Fibroblast of gingiva (primary cell): ENCODE results near the gene SRMS.
A peak's percentile ranks its signal among the peaks of the same experiment; 100 is the strongest.

Source experiments
- DNase-seq: peaks from one replicate; pipeline ENCODE4 v3.0.0-alpha.2; 2011; ENCODE audit warnings: low read depth

The SRMS gene

DNA sequence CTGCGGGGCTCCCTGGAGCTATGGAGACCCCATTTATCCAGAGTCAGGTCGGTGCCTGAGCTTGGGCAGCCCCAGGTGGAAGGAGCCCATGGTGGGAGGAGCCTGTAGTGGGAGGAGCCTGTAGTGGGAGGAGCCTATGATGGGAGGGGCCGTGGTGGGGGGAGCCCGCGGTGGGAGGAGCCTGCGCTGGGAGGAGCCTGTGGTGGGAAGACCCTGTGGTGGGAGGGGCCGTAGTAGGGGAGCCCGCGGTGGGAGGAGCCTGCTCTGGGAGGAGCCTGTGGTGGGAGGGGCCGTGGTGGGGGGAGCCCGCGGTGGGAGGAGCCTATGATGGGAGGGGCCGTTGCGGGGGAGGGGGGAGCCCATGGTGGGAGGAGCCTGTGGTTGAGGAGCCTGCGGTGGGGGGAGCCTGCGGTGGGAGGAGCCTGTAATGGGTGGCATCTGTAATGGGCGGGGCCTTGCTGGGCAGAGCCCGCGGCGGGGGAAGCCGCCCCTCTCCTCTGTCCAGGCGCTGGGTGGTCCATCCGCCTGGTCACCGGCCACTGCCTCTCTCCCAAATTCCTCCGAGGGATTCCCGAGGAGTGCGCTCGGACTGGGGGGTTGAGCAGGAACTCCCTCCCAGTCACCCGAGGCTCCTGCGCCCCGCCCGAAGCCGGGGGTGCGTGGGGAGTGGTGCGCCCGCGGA lies 5.8 kb upstream of the SRMS start:
- peak; percentile 80 for DNase-seq

DNA sequence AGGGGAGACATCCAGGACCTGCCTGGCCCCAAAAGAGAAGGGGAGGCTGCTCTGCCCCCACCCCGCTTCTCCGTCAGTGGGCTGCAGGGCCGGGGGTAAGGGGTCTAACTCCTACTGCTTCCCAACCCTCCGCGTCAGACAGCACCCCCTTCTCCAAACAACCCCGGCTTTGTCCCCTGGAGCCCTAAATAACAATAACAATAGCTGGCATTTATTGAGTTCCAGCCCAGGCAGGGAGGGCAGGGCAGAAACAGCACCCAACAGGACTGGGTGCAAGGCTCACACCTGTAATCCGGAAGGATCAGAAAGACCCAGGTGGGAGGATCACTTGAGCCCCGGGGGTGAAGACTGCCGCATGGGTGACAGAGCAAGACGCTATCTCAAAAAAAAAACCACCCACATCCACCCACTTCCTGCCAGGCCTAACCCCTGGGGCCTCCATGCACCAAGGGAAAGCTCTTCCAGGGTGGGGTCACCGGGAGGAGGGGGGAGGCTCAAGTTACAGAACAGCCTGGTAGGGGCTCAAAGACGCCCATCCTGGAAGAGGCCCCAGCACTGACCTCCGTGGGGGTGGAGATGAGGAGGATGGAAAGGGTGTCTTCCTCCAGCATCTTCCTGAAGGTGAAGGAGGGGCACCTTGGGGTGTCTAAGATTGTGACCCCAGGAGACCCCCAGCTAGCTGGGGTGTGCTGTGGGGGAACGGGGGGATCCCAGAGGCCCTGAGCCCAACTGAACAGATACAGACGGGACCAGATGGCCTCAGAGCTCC lies 5.1 kb upstream of the SRMS start:
- DNase-seq: no peak

DNA sequence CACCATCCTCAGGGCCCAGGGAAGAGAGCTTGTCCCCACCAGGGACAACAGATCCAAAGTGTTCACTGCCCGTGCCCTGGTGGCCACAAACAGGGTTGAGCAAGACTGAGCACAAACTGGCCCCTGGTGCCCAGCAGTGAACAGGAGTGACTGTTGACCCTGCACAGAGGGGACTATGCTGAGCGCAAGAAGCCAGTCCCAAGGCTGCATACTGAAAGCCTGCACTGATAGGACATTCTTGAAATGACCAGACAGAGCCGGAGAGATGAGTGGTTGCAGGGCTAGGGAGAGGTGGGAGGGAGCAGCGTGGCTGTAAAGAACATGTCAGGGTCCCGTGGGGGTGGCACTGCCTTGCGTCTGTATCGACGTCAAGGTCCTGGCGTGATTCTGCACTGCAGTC lies 3.5 kb upstream of the SRMS start:
- DNase-seq: peak; percentile 18

DNA sequence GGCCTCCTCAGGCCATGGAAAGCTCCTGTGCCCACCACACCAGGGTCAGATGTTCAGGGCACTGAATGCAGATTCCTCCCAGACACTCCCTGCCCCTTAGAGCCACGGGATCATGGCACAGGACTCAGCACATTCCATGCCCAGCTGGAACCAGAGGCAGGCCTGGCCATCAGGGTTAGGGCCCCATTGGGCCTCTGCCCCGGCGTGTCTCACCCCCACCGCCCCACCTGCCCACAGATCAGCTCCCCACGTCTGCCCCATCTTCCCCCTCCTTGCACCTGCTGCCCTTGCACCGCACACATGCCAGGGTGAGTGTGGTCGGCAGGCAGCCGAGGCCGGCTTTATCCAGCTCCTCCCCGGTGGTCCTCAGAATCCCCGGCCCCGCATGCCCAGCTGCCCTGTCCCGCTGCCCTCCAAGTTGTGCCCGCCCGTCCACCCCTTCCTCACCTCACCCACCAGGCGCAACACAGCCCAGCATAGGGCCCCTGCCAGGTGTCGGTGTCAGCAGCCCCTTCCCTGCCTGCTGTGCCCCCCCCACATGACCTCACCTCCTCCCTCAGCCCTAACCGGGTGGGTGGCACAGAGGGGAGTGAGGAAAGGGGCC lies 2.2 kb upstream of the SRMS start:
- no peak for DNase-seq

DNA sequence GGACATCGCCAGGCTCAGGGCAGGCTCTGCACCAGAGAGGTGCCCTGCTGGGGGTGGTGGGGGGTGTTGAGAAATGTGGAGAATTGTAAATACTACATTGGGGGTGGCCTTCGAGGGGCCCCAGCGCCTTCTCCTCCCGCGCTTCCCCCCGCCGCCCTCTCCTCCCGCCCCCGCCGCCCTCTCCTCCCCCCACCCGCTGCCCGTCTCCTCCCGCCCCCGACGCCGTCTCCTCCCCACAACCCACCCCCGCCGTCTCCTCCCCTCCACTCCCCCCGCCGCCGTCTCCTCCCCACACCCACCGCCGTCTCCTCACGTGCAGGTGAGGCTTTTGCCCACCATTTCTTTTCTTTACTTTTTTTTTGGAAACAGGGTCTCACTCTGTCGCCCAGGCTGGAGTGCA lies 1.5 kb upstream of the SRMS start:
- no peak for DNase-seq

DNA sequence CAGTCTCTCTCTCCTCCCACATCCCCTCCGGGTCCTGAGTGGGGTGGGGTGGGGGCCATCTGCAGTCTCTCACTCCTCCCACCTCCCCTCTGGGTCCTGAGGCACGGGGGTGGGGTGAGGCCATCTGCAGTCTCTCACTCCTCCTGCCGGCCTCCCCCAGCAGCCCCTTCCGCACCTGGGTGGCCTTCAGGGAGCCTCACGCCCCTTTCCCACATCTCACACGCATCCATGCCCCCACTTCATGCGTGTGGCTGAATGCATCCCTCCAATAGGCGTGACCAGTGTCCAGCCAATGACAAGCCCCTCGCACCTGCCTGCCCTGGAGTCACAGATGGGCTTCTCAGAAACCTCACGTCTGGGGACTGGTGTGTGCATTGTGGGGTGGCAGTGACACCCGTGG lies 993 bp upstream of the SRMS start:
- DNase-seq: no peak

DNA sequence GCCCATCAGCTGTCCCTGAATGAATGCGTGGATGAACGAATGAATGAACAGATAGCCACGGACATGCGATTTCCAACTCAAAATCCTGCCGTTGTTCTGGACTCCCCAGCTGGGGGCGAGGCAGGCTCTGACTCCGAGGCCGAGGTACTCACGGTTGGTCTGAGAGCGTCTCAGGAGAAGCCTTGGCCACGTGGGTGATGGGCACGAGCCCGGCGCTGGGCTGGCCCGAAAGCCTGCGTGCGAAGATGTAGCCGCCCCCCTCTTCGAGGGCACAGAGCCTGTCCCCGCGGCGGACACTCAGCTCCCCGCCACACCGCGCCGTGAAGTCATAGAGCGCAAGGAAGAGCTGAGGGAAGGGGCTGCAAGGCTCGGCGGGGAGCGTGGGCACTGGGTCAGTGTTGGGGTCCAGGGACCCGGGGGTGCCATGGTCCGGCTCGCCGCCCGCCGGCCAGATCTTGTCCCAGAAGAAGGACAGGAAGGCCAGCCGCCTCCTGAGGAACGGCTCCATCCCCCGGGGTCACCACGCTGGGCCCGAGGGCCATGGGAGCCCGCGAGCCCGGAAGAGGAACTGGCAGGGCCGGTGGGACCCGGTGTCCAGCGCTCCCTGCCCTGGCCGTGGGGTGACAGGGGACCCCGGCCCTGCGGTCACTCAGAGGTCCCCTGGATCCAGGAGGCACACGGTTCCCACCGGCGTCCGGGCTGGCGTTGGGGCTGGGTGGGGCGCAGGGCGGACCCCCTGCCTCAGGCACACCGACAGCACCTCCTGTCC lies 409 bp downstream of the SRMS start:
- DNase-seq: no peak

DNA sequence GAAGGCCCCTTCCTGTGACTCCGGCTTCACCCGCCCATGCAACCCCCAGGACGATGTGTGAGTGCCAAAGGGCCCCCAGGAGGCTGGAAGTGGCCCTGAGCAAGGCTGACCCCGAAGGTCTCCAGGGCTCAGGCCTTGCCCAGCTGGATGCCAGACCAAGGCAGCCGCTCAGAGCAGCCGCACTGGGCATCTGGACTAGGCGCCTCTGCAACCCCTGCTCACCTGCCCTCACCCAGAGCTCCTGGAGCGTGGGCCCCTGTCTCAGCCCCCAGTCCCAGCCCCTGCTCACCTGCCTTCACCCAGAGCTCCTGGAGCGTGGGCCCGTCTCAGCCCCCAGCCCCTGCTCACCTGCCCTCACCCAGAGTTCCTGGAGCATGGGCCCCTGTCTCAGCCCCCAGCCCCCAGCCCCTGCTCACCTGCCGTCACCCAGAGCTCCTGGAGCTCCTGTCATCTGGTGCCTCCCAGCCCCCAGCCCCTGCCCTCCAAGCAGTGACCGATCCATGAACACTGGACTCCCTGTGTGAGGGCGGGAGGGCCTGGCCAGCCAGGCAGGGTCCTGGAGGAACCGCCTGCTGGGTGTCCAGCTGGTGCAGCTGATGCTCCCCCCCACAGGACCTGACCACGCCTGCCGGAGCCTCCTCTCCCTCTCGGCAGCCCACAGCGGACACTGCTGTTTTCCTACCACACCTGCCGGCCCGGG lies 1.1 kb downstream of the SRMS start:
- no peak for DNase-seq

DNA sequence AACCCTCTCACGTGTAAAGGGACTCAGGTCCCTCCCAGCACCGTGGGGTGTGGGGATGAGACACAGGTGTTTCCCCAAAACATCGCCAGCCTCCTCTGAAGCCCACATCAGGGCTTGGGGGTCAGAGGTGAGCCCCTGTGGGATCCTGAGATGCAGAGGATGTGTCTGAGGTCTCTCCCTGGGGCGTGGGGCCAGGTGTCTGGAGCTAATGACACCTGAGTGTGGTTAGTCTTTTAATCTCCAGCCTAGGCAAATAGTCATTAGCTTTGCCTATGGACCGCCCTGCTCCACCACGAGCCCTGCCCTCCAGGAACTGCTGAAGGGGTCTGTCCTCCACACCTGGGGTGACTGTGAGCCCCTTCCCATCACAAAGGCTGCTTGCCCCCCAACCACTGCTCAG lies 1.7 kb downstream of the SRMS start:
- DNase-seq: no peak

DNA sequence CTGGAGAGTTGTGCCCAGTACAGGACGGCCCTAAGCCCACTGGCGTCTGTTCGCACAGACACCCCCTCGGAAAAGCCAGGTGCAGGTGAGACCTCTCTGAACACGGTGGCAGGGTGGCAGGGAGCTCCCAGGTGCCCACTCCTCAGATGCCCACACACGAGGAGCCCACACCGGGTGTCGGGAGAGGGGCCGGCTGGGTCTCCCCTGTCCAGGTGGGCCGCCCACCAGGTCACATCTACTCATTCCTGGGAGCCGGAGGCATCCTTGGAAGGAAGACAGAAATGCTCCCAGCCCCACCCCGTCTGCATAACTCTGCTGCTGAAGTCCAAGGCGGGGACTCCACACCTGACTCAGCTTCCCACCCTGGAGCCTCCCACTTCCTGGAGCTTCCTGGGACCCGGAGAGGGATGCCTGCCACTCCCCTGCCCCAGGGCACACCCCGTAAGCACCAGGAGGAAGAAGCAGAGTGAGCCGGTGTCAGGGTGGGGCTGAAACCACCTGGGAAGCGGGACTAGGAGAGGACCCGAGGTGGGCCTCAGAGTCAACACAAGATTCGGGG lies 2.5 kb downstream of the SRMS start:
- no peak for DNase-seq

DNA sequence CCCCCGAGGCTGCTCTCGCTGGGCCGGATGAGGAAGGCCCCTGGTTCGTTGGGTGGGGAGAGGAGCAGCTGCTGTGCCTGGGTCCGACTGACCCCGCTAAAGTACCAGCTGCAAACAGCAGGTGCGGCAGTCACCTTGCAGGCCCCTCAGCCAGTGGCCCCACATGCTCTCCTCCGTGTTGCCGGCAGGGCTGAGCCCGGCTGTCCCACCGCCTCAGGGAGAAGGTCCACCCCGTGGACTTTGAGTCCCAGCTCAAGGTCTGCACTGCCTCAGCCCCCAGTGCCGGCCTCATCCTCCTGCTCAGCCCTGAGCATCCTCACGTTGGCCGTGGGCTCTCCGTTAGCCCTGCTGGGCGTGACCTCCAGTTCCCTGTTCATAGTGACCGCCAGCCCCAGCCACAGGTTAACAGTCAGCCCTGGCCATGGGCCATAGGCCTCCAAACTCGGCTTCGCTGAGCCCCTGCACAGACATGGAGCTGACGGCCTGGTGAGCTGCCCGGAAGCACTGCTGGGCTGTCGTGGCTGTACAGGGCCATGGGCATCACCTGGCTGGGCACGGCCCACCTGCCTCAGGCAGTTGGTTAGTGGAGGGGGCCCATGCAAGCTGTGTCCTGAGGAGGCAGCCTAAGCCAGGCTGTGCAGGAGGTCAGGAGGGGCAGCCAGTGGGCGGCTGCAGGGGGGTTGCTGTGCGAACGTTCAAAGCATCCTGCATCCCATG lies 3.1 kb downstream of the SRMS start:
- no peak for DNase-seq

DNA sequence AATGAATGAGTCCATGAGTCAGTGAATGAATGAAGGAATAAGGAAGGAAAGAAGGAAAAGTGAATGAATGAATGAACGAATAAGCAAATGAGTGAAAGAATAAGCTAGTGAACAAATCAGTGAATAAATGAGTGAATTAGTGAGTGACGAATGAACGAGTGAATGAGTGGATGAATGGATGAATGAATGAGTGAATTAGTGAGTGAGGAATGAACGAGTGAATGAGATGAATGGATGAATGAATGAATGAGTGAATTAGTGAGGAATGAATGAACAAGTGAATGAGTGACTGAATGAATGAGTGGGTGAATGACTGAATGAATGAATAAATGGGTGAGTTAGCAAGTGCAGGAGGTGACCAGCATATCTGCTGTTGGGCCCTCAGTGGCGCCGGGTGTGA lies 3.8 kb downstream of the SRMS start:
- no peak for DNase-seq

DNA sequence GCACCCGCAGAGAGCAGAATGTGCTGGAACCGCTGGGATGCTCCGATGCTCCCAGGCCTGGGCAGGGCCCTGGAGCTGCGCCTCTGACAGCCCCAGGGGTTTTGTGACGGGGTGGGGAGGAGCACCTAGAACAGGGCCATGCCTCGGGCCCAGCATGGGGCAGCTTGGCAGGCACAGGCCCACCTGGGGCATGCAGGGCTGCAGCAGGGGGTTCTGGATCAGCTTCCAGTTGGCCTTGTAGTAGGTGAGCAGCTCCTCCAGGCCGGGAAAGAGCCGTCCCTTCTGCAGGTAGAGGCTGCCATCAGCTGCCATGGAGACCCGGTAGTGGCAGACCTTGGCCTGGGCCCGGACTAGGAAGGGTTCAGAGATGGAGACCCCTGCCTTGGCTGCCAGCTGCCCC lies 4.4 kb downstream of the SRMS start:
- DNase-seq: no peak

DNA sequence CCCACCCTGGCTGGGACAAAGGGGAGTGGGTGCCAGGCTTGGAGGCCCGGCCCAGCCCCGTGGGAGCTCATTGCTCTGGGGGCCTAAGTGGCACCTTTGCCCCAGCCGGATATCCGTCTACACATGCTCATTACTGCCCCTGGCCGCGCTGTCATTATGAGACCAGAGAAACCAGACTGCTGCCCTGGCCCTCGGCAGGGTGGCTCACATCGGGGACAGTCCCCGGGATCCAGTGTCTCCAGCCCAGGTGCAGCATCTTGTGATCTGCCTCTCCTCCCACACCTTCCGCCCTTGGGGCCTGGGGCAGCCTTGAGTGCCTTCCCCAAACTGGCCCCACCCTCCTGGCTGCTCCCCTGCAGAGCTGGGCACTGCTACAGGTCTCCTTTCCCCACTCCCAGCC lies 4.9 kb downstream of the SRMS start:
- no peak for DNase-seq

DNA sequence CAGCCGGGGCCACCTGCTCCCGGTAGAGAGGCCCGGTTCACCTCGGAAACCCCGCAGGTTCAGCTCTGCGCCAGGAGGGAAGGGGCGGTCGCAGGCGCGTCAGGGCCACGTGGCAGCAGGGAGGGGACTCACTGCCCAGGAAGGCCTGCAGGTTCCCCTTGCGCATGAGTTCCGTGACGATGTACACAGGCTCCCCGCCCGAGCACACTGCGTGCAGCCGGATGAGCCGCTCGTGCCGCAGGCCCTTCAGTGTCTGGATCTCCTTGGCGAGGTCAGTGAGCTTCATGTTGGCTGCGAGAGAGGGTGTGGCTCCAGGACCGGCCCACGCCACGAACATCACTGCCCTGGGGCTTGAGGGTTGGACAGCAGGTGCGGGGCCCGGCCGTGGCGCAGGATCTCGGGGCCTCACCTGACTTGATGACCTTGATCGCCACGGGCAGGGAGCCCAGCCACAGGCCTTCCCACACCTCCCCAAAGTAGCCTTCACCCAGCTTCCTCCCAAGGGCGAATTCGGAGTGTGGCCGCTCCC lies 5.5 kb downstream of the SRMS start:
- DNase-seq: no peak

DNA sequence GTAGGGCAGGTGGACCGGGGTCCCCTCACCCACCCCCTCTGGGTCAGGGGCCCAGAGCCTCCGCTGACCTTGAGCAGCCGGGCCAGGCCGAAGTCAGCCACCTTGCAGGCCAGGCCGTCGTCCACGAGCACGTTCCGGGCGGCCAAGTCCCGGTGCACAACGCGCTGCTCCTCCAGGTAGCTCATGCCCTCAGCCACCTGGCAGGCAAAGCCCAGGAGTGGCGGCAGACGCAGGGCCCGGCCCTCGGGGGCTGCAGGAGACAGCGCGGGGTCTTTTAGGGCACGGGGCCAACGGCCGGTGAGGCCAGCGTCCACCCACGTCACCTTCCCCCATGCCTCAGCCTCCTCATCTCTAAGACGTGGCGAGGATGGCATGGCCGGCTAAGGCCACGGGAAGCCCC lies 6.2 kb downstream of the SRMS start:
- DNase-seq: no peak

DNA sequence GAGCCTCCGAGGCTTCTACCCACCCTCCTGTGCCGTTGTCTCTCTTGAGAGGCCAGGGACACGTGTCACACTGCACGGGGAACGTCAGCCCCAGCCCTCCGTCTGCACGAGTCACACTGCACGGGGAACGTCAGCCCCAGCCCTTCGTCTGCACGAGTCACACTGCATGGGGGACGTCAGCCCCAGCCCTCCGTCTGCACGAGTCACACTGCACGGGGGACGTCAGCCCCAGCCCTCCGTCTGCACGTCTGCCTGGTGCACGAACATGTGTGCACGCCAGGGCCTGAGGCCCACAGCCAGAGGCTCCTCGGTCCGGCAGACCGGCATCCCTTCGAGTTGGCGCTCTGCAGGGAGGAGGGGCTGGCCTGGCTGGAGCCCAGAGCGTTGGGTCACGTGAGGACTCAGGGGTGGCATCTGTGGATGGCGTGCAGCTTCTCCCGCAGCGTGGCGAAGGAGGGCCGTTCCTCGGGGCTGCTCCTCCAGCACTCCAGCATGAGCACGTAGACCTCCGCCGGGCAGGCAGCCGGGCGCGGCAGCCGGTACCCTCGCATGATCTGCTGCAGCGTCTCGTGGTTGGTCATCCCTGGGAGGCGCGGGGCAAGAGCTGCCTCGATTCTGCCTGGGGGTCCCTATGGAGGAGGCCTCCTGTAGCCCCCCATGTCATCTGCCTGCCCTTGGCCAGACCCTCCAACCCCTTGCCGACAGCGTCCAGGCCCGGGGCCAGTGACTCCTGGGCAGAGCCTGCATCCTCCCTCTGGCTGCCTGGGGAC lies 6.9 kb downstream of the SRMS start:
- DNase-seq: peak; percentile 36

DNA sequence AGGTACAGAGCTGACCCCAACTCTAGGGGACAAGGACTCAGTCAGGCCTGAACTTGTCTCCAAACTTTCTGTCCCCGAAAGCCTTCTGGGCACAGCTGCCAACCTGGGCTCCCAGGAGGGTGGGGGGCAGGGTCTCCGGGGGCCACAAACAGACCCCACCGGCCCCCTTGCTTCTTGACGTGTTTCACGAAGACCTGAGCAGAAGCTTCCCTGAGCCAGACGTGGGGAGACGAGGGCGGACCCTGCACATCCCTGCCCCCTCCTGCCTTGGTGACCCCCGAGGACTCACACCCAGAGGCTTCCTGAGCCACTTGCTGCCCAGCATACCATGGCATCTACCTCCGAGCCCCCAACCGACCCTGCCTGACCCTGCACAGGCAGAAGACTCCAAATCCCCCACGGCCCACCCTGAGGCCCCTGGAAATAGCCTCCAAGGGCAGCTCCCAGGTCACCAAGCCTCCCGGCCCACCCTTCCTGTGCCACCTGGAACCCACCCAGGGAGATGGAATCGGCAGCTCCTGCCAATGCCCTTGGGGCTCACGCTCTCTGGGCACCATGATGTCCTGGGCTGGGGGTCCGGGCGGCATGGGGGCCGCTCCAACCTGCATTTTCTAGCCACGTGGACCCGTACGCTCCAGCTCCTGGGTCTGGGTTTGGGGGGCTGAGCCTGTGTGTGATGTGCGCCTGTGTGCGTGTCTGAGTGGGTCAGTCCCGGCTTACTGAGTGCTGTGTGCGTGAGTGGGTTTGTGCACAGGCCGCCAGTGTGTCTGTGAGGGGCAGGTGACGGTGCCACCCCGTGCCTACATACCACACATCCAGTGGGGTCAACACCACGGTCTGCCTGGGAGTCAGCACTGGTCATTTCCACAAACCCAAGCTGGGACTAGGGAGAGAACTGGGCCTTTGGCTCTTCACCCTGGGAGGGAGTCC lies 7.8 kb downstream of the SRMS start:
- DNase-seq: no peak

DNA sequence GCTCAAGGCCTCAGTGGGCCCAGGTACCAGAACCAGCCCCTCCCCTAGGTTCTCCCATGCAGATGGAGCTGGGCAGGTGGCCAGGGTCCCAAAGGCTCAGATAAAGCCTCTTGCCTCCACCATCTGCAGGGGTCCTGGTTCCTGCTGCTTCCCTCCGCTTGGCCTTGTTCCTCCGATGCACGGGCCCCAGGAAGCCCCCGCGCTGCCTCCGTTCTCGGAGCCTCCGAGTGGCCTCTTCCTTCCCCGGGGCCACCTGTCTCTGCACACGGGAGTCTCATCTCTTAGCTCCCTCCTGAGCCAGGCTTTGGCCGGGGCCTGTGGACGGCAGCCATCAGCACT lies 8.5 kb downstream of the SRMS start:
- DNase-seq: no peak
